K562 (cell line): ENCODE results near the gene FOXS1. TPM values are rescaled to one million over a fixed set of nuclear protein-coding genes. Genes with fewer than 3 reads are reported as not detected.

Source experiments
- ATAC-seq: fragments of 200-7000 bp; cut with Tn5 transposase; 3 replicates; pipeline ENCODE4 v1.9.1; 2020; ENCODE audit warnings: moderate library complexity
- BruUV-seq: library from RNA; stranded (reverse); fragments of 400-500 nt; replicated peaks from 2 replicates; lab custom pipeline; 2021; lab: Mats Ljungman, UMichigan
- CTCF ChIA-PET: fragments of 300-600 bp; formaldehyde crosslinking; extraction: SDS; loops from one replicate; lab custom pipeline; 2021; ENCODE audit warnings: low intra/inter-chr PET ratio; lab: Yijun Ruan, JAX
- POLR2A ChIA-PET: fragments of 300-600, 350-650 bp; sonication (Branson Sonifier 250); formaldehyde crosslinking; extraction: SDS; loops from one replicate; lab custom pipeline; 2021; ENCODE audit warnings: antibody characterized with exemption, inconsistent platforms; lab: Yijun Ruan, JAX
- DNase-seq, 4 experiments: peaks; one replicate each; pipeline versions ENCODE4 v3.0.0 to v3.0.0-alpha.2; 2011 to 2018; ENCODE audit warnings: low spot score in 3 of 4, mixed read lengths in 3 of 4; ENCODE audit errors: extremely low read depth in 1 of 4
- FAIRE-seq: peaks from 2 replicates; lab custom pipeline; 2011; peaks lifted over from hg19 to GRCh38; lab: Jason Lieb, UNC
- H2AFZ ChIP-seq: 2 replicates; pipeline ENCODE4 v1.6.0; 2011; ENCODE audit warnings: low read depth, low read length, control low read depth, inconsistent platforms
- H3K27ac ChIP-seq: fragments of 200-600 bp; 3 replicates; pipeline ENCODE4 v1.8.0; 2011; ENCODE audit warnings: low read depth, mild to moderate bottlenecking, control low read depth, inconsistent platforms, low read length, moderate library complexity, mixed read lengths; ENCODE audit errors: extremely low read depth
- H3K27me3 ChIP-seq, 2 experiments: fragments of 300-600 bp in 1 of 2; 2 replicates in 1 of 2; 3 replicates in 1 of 2; pipeline versions ENCODE4 v1.6.0 to v1.8.0; 2011; ENCODE audit warnings: inconsistent platforms in 2 of 2, low read length in 2 of 2, mild to moderate bottlenecking in 1 of 2, mixed read lengths in 1 of 2, moderate library complexity in 1 of 2; ENCODE audit not compliant: control insufficient read depth in 2 of 2, insufficient read depth in 2 of 2
- H3K36me3 ChIP-seq: fragments of 300-600 bp; 3 replicates; pipeline ENCODE4 v1.8.0; 2011; ENCODE audit warnings: mild to moderate bottlenecking, low read length, inconsistent platforms; ENCODE audit not compliant: control insufficient read depth, insufficient read depth
- H3K4me1 ChIP-seq, 2 experiments: fragments of 200-600 bp in 1 of 2; replicated peaks in 1 of 2; 2 replicates in 1 of 2; 3 replicates in 1 of 2; pipeline versions ENCODE4 v1.5.1 to v1.8.0; 2011; ENCODE audit warnings: inconsistent platforms in 2 of 2, low read length in 2 of 2, mild to moderate bottlenecking in 1 of 2, mixed read lengths in 1 of 2, moderate library complexity in 1 of 2; ENCODE audit not compliant: control insufficient read depth in 2 of 2, insufficient read depth in 2 of 2
- H3K4me2 ChIP-seq: 2 replicates; pipeline ENCODE4 v1.6.1; 2011; ENCODE audit warnings: low read length, control low read depth, inconsistent platforms, mixed read lengths; ENCODE audit not compliant: insufficient read depth
- H3K4me3 ChIP-seq: fragments of 200-600 bp; sonication (generic), shearing (Covaris generic); 2 replicates; pipeline ENCODE4 v1.5.1; 2016; ENCODE audit warnings: control low read depth, inconsistent platforms
- H3K79me2 ChIP-seq: fragments of 200-600 bp; 3 replicates; pipeline ENCODE4 v1.8.0; 2011; ENCODE audit warnings: low read length, inconsistent platforms; ENCODE audit not compliant: control insufficient read depth, insufficient read depth
- H3K9ac ChIP-seq, 2 experiments: 2 replicates each; pipeline versions ENCODE4 v1.6.0 to v1.6.1; 2011; ENCODE audit warnings: low read depth in 2 of 2, low read length in 2 of 2, control low read depth in 1 of 2, inconsistent platforms in 1 of 2, mild to moderate bottlenecking in 1 of 2, mixed read lengths in 1 of 2; ENCODE audit not compliant: insufficient read depth in 1 of 2
- H3K9me1 ChIP-seq: one replicate; pipeline ENCODE4 v1.6.0; 2011; ENCODE audit warnings: inconsistent platforms, mild to moderate bottlenecking, low read length, moderate library complexity; ENCODE audit not compliant: control insufficient read depth, insufficient read depth
- H3K9me3 ChIP-seq: replicated peaks from 2 replicates; pipeline ENCODE4 v1.5.1; 2011; ENCODE audit warnings: low read depth, low read length, inconsistent platforms; ENCODE audit not compliant: control insufficient read depth, insufficient read depth
- H4K20me1 ChIP-seq: replicated peaks from 2 replicates; pipeline ENCODE4 v1.6.1; 2011; ENCODE audit warnings: low read length, inconsistent platforms, mixed read lengths; ENCODE audit not compliant: control insufficient read depth, insufficient read depth
- ARID4B ChIP-seq: sonication (generic); formaldehyde crosslinking; IDR thresholded peaks from 2 replicates; pipeline ENCODE4 v1.8.0; 2022; ENCODE audit warnings: mild to moderate bottlenecking, missing genetic modification reagents
- CREB3L1 ChIP-seq: fragments of 450-650 bp; IDR thresholded peaks from 2 replicates; pipeline ENCODE4 v1.6.1; 2014; ENCODE audit warnings: low read depth, mild to moderate bottlenecking, moderate library complexity, borderline replicate concordance
- E2F3 ChIP-seq: fragments of 250-450 bp; sonication (Bioruptor Pico); IDR thresholded peaks from 2 replicates; pipeline ENCODE4 v1.4.0; 2020; ENCODE audit warnings: mild to moderate bottlenecking
- ESRRB ChIP-seq: fragments of 250-450 bp; sonication (Bioruptor Pico); IDR thresholded peaks from 2 replicates; pipeline ENCODE4 v1.5.0; 2020; ENCODE audit warnings: mild to moderate bottlenecking, moderate library complexity, borderline replicate concordance
- HIVEP1 ChIP-seq: fragments of 250-450 bp; sonication (Bioruptor Pico); IDR thresholded peaks from 2 replicates; pipeline ENCODE4 v1.4.0; 2020; ENCODE audit warnings: mild to moderate bottlenecking
- MLX ChIP-seq, 2 experiments: fragments of 450-650 bp in 1 of 2; sonication (generic) in 1 of 2; formaldehyde crosslinking; conservative IDR thresholded peaks; 2 replicates each; pipeline versions ENCODE4 v1.4.0 to v1.8.1; 2020 to 2022; ENCODE audit warnings: mild to moderate bottlenecking in 1 of 2, missing genetic modification reagents in 1 of 2
- NCOA1 ChIP-seq: fragments of 450-650 bp; IDR thresholded peaks from 2 replicates; pipeline ENCODE4 v1.6.1; 2016; ENCODE audit warnings: low read depth
- PPARD ChIP-seq: fragments of 250-450 bp; sonication (Bioruptor Pico); IDR thresholded peaks from 2 replicates; pipeline ENCODE4 v1.8.0; 2022; ENCODE audit warnings: inconsistent platforms, mild to moderate bottlenecking, moderate library complexity
- SETDB1 ChIP-seq: IDR thresholded peaks from one replicate; pipeline ENCODE4 v1.6.1; 2012; ENCODE audit warnings: low read length, control low read depth, inconsistent platforms
- STAT5B ChIP-seq: fragments of 250-450 bp; sonication (Bioruptor Pico); IDR thresholded peaks from 2 replicates; pipeline ENCODE4 v1.8.0; 2021; ENCODE audit warnings: mild to moderate bottlenecking, inconsistent platforms
- TEAD2 ChIP-seq: fragments of 450-650 bp; IDR thresholded peaks from 2 replicates; pipeline ENCODE4 v1.6.1; 2016; ENCODE audit warnings: missing genetic modification characterization, control low read depth, missing compliant biosample characterization
- ZC3H4 ChIP-seq: sonication (generic); formaldehyde crosslinking; IDR thresholded peaks from 2 replicates; pipeline ENCODE4 v1.9.0; 2021; ENCODE audit warnings: missing genetic modification reagents, borderline replicate concordance
- ZFP30 ChIP-seq: fragments of 250-450 bp; sonication (Bioruptor Pico); IDR thresholded peaks from 2 replicates; pipeline ENCODE4 v1.8.0; 2022; ENCODE audit warnings: moderate library complexity, mild to moderate bottlenecking, inconsistent platforms, borderline replicate concordance
- ZNF143 ChIP-seq: sonication (generic); formaldehyde crosslinking; IDR thresholded peaks from 2 replicates; pipeline ENCODE4 v1.9.0; 2022; ENCODE audit warnings: mild to moderate bottlenecking, missing genetic modification reagents
- WGBS: fragments of 100-300 bp; shearing (Covaris generic); methylation state at CpG from one replicate; pipeline ENCODE4 v1.1.6; 2016; ENCODE audit warnings: low coverage, mixed read lengths; ENCODE audit not compliant: insufficient coverage; ENCODE audit errors: missing lambda C conversion rate; 5-methylcytosine and 5-hydroxymethylcytosine counted together
- in situ Hi-C: fragments of 300-500 bp; cut with MboI; formaldehyde crosslinking; loops from 4 replicates; pipeline ENCODE4 v1.15.0; 2018; ENCODE audit warnings: inconsistent platforms, mixed read lengths
- intact Hi-C: fragments of 100-400 bp; cut with micrococcal nuclease; formaldehyde crosslinking; loops from 2 replicates; pipeline ENCODE4 v1.14.2; 2022
- polyA plus RNA-seq, 8 experiments: library from polyadenylated mRNA; depleted of rRNA in 4 of 8; stranded (reverse) in 5 of 8; unstranded in 3 of 8; fragments of >200 nt; fragmentation: Nextera tagmentation in 2 of 8; fragmentation: Illumina TruSeq in 1 of 8; extraction: Ambion mirVana in 2 of 8; extraction: Trizol in 1 of 8; gene quantifications; 2 replicates each; pipeline versions ENCODE4 v1.2.1 to v1.2.3, GENCODE V29; 2011 to 2014; ENCODE audit warnings: inconsistent platforms in 1 of 8, missing spikeins in 1 of 8
- total RNA-seq, 7 experiments: library from RNA; depleted of rRNA in 6 of 7; stranded (reverse); fragments of >200 nt in 6 of 7; fragmentation: Illumina TruSeq in 2 of 7; extraction: Trizol in 2 of 7; gene quantifications; 2 replicates each; pipeline versions ENCODE4 v1.2.1 to v1.2.3, GENCODE V29; 2011 to 2021; ENCODE audit warnings: low replicate concordance in 1 of 7

FOXS1 gene
- total and polyA plus RNA-seq, 9 of the 15 experiments (the other 6 are each of a cell fraction or from before 2014, with no cell fraction given) = not detected

- no peaks in the 10 kb centered on the region for H3K9me3 ChIP-seq
- POLR2A ChIA-PET = interaction anchor here (0.6 to 2.1 kb wide), 5 partner anchors 8 to 23 kb away, joined by 3 to 9 read pairs (median 3); no protein-coding TSS in a partner anchor
These were observed 27.0 kb downstream of the FOXS1 start for GRCh38 chr20:31818376-31818908.

More at GRCh38 chr20:31818376-31818908, 27.0 kb downstream of the FOXS1 start:
- Histone ChIP-seq H3K4me3 (no peak overlapping the region), H3K27me3 (no peaks in the 10 kb centered on the region), H3K4me2 (no peak overlapping the region), H2AFZ (no peak overlapping the region), H3K9ac (no peak overlapping the region), H4K20me1 (peaks cover 5% of the 10 kb centered on the region), H3K4me1 (peaks cover 0 to 10% of the 10 kb centered on the region in 2 experiments; a peak in 3 of 5 replicates)
- BruUV-seq = no TSS peak
- in situ Hi-C loops (no loop called here), intact Hi-C loops (no loop called here)
- FAIRE-seq (no peak), ATAC-seq (no peak)
- TF ChIP-seq E2F3 (CRISPR knock-in tag) (no peak), NCOA1 (no peak), ARID4B (no peak), CREB3L1 (no peak), ZFP30 (no peak), MLX (CRISPR knock-in tag; conservative IDR thresholded peaks at IDR 0.05) (no peak), HIVEP1 (CRISPR knock-in tag) (no peak), ESRRB (CRISPR knock-in tag) (no peak), ZC3H4 (no peak), TEAD2 (tag) (no peak), STAT5B (no peak), SETDB1 (no peak), PPARD (CRISPR knock-in tag) (no peak), ZNF143 (CRISPR knock-in tag) (no peak)
- TF ChIP-seq, all 486 proteins: peak for 0
- CTCF ChIA-PET = no interaction called here
- 25% methylated on average over 8 of the region's 8 CpGs for whole genome bisulfite sequencing
- H3K27ac ChIP-seq = no peak overlapping the region
- H3K79me2 ChIP-seq = no peaks in the 10 kb centered on the region
- no peaks in the 10 kb centered on the region for H3K36me3 ChIP-seq
- no peak for DNase-seq
- no peaks in the 10 kb centered on the region for H3K9me1 ChIP-seq
